ELF-1 (cell line): ENCODE data around the gene EXOG.
"Not testable (repeated sequence)": the region's sequence is repeated elsewhere in the genome, so short reads cannot be mapped to it uniquely, and the experiment has no call there.

Experiments used
- DNase-seq: peaks from one replicate; pipeline ENCODE4 v3.0.0-alpha.2; 2016; ENCODE audit warnings: low read depth, low spot score

Gene EXOG

DNA sequence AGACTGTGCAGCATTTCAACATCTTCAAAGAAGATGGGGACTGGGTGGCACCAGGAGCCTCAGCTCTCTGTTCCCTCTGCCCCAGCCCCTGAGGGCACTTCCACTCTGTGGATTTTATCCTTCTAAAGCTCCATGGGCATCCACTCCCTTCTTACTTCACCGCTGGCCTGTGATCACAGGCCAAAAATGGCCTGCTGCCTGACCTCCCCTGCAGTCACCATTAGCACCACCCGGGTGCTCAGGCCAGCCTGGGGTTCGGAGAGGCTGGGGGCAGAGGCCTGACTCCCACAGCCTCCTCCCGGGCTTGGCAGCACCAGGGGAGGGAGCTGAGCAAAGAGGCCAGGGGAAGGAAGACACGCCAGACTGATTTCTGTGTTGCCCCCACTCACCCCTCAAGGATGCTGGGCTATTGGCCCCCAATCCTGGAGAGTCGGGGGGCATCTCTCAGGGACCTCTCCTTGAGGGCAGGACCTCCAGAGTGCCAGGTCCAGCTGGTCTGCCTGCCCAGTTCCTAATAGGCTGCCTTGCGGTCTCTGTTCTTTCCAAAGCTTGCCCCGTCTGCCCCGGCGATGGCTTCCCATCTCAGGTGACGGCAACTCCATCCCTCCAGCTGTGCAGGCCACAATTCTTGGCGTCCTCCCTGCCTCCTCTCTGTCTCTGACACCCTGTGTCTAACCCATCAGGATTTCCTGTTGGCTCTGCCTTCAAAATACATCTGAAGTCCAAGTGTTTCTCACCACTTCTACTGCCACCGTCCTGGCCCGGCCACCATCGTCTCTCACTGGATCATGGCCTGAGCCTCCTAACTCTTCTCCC is 67.1 kb downstream of the EXOG start:
- DNase-seq, result no peak

DNA sequence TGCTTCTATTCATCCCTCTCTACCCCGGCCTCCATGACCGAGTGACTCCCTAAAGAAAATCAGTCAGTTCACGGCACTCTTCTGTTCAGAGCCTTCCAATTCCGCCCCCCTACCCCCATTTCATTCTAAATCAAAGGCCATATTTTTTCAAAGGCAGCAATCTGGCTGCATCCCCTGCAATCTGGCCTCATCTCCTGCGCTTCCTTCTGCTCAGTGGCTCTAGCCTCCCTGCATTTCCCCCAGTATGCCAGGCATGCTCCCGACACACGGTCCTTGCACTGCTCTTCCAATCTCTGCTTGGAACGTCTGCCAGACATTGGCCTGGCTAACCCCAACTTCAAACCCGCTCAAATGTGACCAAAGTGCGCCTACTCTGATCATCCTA is 67.7 kb downstream of the EXOG start:
- no peak for DNase-seq

DNA sequence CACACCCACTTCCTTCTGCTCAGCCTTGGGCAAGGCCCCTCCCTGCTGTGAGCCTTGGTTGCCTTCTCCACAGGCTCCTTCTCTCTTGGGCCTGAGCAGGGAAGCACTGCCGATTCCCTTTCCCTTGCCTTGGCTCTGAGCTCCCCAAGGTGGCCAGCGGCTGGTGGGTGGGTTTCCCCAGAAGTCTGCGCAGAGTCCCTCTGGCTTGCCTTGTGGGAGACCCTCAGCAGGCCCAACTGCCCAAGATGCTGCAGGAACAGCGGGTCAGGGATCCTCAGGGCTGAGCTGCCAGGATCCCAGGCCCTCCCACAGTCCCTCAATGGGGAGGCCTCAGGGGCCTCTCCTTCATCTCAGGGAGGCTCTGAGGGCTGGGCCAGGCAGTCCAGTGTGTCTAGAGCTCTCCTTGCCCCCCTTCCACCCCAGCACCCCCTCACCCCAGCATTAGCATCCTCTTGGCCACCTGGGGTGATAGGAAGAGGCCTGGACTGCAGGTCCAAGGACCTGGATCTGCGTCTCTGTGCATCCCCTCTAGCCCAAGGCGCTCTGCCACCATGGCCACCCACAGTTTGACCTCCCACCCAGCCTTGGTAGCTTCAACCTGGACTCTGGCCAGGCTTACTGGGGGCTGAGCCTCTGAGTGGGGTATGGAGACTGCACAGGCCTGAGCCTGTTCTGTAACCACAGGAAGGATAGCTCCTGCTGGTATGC is 68.6 kb downstream of the EXOG start:
- no peak for DNase-seq

DNA sequence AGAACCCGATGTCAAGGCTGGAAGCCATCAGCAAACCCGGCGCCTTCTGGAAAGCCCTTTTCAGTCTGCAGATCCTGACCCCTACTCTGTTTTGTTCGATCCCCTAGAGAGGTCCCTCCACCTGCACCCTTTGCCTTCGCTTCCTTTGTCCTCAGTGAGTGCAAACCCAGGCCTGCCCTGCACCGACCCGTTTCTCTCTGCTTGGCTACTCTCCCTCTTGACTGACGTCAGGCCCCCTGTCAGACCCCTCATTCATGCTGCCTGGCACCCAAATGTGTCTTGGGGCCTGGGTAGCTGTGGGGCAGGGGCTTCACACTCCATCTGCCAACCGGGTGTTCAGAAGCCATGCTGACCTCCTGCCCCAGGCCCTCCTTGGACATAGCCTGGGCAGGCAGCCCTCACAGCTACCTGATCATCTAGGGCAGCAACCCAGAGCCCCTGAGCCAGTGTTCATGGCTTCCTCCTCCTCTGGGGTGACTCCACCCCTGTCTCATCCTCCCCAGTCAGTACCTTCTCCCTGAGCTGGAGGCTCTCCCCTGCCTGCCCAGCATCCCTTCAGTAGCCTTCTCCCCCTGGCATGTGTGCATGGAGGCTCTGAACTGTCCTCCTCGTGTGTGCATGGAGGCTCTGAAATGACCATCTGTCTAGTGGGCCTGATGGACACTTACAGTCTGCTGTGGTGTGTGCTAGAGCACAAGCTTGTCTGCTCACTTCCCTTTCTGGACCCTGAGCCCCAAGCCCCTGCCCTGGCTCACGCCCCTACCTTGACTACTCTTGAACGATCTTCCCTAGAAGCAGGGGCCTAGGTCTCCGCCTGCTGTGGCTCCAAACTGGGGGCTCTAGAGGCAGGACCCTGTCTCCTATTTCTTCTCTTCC is 69.4 kb downstream of the EXOG start:
- no peak for DNase-seq

DNA sequence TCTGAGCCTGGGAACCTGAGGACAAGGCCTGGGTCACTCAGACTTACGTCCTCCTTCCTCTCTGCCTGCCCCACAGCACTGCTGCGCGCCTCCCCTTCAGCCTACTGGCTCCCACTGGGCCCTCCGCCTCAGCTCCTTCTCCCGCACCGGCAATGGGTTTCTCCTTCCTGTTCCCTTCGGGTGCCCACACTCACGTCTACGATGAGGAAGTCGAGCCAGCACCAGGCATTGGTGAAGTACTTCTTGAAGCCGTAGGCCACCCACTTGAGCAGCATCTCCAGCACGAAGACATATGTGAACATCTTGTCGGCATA is 70.0 kb downstream of the EXOG start:
- DNase-seq, result no peak

DNA sequence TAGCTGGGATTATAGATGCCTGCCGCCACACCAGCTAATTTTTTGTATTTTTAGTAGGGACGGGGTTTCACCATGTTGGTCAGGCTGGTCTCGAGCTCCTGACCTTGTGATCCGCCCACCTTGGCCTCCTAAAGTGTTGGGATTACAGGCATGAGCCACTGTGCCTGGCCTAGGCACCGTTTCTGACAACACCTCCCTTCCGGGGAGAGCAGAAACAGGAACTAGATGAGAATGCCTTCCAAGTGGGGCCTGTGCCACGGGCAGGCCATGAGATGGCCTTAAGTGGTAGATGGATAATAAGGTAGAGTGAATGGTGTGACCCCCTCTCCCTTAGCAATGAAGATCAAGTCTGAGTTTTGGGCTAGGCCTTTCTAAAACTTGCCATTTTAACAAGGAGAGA is 70.7 kb downstream of the EXOG start:
- not testable (repeated sequence) for DNase-seq

DNA sequence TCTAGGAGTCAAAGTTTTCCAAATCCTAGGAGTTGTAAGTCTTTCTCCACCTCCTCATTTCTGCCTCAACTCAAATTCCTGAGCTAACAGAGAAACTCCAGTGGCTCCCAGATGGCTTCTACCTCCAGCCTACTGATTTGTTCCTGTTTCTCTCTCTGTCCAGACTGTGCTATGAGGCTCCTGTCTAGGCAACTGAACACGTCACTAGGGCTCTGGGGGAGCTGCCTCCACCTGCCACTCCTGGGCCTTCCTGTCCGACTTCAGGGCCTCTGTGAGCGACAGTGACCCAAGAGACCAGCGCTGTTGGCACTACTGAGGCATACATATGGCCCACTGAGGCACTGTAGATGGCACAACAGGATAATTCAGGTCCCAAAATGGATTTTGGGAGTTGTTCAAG is 71.4 kb downstream of the EXOG start:
- DNase-seq, result no peak

DNA sequence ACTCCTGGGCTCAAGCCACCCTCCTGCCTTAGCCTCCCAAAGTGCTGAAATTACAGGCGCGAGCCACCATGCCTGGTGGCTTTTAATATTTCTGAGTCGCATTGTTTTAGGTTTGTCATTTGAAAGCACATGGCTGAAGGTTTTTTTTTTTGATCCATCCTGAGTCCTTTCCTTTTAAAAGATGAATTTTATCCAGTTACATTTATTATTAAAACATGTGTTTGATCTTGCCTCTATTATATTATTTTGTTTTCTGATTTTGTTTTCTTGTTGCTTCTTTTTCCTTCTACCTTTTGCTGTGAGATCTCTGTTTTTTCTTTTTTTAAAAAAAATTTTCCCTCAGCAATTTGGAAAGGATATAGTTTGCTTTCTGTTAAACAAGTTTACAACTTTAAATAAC is 77.0 kb downstream of the EXOG start:
- DNase-seq, result no peak

DNA sequence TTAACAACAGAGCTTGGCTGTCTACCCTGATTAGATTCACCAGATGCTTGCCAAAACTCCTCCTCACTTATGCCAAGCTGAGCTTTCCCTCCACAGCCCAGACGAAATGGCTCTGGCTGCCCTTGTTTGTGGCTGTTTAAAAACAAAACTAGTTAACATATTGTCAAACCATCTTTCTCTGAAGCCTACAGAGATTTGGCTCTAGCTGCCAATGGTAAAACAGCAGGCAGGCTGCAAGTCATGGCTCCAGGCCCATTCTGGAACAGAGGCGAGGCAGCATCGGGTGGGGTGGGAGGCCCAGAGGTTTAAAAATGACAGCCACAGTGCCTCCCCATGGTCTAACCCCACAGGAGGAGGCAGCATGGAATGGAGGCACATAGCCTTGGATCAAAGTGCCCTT is 77.4 kb downstream of the EXOG start:
- no peak for DNase-seq

DNA sequence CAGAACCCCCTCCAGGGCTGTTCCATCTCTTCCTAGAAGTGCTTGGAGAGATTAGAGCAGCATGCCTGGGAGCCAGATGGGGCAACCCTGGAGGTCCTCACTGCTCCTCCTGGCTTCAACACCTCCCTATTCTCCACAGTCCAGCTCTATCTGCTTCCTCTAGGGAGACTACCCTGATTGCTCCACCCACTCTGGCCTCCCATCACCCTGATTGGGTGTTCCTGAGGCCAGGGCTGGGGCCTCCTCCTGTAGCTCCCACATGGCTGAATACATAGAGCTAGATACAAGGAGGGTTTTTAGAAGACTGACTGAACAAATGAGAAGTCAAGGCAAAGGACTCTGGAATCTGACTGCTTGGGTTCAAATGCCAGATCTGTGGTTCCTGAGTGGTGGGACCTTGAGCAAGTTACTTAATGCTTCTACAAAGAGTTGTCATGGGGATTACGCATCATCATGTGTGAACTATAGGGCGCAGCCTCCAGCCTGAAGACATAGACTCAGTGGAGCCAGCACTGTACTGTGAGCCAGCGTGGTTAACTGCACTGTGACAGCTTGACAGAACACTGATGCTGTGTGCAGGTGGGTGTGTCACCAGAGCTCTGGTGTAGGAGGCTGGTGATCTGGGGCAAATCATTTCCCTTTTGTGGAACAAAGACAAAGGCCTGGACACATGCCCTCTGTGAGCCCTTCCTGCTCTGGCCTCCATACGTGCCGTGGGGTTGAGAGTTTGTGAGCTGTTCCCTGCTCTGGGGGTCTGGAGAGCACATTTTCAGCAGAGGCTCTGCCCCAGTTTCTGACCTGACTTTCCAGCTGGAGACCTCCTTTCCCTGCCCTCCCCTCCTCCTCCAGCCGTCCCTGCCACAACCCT is 78.5 kb downstream of the EXOG start:
- DNase-seq, result no peak

DNA sequence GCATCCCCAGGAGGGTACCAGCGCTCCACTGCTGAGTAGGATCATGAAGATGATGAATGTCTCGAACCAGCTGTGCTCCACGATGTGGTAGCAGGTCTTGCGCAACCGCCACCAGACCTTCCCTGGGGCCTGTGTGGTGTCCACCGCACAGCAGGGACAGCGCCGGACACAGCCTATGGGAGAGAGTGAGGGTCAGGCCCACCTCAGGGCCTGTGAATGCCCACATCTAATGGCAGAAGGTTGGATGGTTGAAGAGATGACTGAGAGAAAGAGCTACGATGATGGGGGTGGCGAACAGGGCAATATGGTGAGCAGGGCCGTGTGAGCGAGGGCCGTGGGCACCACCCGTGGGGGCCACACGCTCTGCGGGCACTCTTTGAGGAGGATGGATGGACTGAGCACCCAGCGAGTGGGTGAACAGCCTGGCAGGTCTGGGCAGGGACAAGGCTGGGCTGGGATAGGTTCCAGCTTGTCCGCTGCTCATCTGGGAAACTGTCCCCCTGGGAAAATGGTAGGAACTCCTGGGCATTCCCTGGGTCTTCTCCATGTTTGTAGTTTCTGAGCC is 79.2 kb downstream of the EXOG start:
- no peak for DNase-seq
